Pancreas (tissue), 10 donors: Measurements from ENCODE around the gene ODF4. TPM values are rescaled to one million over a fixed set of nuclear protein-coding genes. Genes with fewer than 3 reads are reported as not detected.
"Not testable (repeated sequence)": the region's sequence is repeated elsewhere in the genome, so short reads cannot be mapped to it uniquely, and the experiment has no call there.

Experiments used
- ATAC-seq, 4 donors: fragments of 200-7000 bp; cut with Tn5 transposase; one replicate each; pipeline versions ENCODE4 v1.8.0 to v1.9.1; 2020; ENCODE audit warnings: mild to moderate bottlenecking in 4 of 4, moderate library complexity in 4 of 4
- DNase-seq, 6 donors: peaks; one replicate each; pipeline ENCODE4 v3.0.0-alpha.2; 2020
- FAIRE-seq: peaks from 2 replicates; lab custom pipeline; 2012; peaks lifted over from hg19 to GRCh38; lab: Jason Lieb, UNC
- H3K27ac ChIP-seq, 4 donors: fragments of 200-600 bp; sonication (generic); 1 replicate in 3 of 4; 2 replicates in 1 of 4; pipeline versions ENCODE4 v1.5.0 to v1.8.0; 2020
- H3K27me3 ChIP-seq, 4 donors: fragments of 200-600 bp; one replicate each; pipeline ENCODE4 v1.8.0; 2021
- H3K36me3 ChIP-seq, 3 donors: fragments of 200-600 bp; sonication (generic) in 1 of 3; one replicate each; pipeline versions ENCODE4 v1.5.0 to v1.8.0; 2020 to 2021
- H3K4me1 ChIP-seq, 3 donors: fragments of 200-600 bp; one replicate each; pipeline ENCODE4 v1.8.0; 2021
- H3K4me3 ChIP-seq, 4 donors: fragments of 200-600 bp; sonication (generic) in 2 of 4; one replicate each; pipeline versions ENCODE4 v1.5.0 to v1.8.0; 2020 to 2021
- H3K9me3 ChIP-seq, 4 donors: fragments of 200-600 bp; one replicate each; pipeline ENCODE4 v1.8.0; 2021
- WGBS, 2 donors: extraction: QIAGEN DNeasy Blood & Tissue Kit; methylation state at CpG; one replicate each; pipeline ENCODE4 v1.1.7; 2013; 5-methylcytosine and 5-hydroxymethylcytosine counted together
- intact Hi-C, 3 donors: fragments of 100-400 bp; cut with DNase I; formaldehyde crosslinking; loops; one replicate each; pipeline versions ENCODE4 v1.11.1 to v1.14.2; 2022
- polyA plus RNA-seq, 2 donors: library from polyadenylated mRNA; stranded (reverse); fragments of 200-250 nt; gene quantifications; one replicate each; pipeline ENCODE4 v1.2.3, GENCODE V29; 2013
- total RNA-seq, 6 donors: library from RNA; stranded (reverse); fragmentation: NEBNext Ultra II Directional in 4 of 6; extraction: Animal tissue kit (Norgen Biotek cat#: 25700) in 4 of 6; gene quantifications; one replicate each; pipeline versions ENCODE4 v1.2.1 to v1.2.4, GENCODE V29; 2021 to 2023
- TF ChIP-seq, protein P1 (sequence below), 4 donors: fragments of 200-600 bp; sonication (generic) in 3 of 4; IDR thresholded peaks; one replicate each; pipeline versions ENCODE4 v1.5.0 to v1.8.0; 2021; ENCODE audit warnings: antibody characterized with exemption in 4 of 4
- donor health status: healthy with polysubstance abuse.
- donor health status: DM: no; HTN: no; CAD: no; lungs with moderate emphysema.
- donor health status: DM: no; HTN: no; CAD: no.
- donor health status: control.
- donor health status: control.
- donor health status: Bipolar disorder and iron deficiency.
- donor health status: DM: yes; HTN: yes; CAD: no.
- donor health status: DM: no; HTN: no; CAD: no.
- donor health status: DM: no; HTN: no; CAD: no.
- donor health status: DM: yes; HTN: yes; CAD: no.

Gene ODF4
- total and polyA plus RNA-seq, 8 donors = not detected

GRCh38 chr17:8391711-8392110 lies 52.1 kb downstream of the ODF4 start:
- 21 to 28% methylated on average over 9 of the region's 9 CpGs for WGBS, 2 donors
- H3K4me1 ChIP-seq = no peaks in the 10 kb centered on the region
- TF ChIP-seq, protein P1, sequence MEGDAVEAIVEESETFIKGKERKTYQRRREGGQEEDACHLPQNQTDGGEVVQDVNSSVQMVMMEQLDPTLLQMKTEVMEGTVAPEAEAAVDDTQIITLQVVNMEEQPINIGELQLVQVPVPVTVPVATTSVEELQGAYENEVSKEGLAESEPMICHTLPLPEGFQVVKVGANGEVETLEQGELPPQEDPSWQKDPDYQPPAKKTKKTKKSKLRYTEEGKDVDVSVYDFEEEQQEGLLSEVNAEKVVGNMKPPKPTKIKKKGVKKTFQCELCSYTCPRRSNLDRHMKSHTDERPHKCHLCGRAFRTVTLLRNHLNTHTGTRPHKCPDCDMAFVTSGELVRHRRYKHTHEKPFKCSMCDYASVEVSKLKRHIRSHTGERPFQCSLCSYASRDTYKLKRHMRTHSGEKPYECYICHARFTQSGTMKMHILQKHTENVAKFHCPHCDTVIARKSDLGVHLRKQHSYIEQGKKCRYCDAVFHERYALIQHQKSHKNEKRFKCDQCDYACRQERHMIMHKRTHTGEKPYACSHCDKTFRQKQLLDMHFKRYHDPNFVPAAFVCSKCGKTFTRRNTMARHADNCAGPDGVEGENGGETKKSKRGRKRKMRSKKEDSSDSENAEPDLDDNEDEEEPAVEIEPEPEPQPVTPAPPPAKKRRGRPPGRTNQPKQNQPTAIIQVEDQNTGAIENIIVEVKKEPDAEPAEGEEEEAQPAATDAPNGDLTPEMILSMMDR (IDR thresholded peaks at IDR 0.05) = no peak
- H3K4me3 ChIP-seq = no peak overlapping the region
- H3K36me3 ChIP-seq = no peaks in the 10 kb centered on the region
- H3K9me3 ChIP-seq = no peaks in the 10 kb centered on the region
- FAIRE-seq = no peak
- DNase-seq = no peak
- H3K27me3 ChIP-seq = no peaks in the 10 kb centered on the region
- intact Hi-C loops = no loop called here
- no peak for ATAC-seq
- no peak overlapping the region for H3K27ac ChIP-seq

DNA sequence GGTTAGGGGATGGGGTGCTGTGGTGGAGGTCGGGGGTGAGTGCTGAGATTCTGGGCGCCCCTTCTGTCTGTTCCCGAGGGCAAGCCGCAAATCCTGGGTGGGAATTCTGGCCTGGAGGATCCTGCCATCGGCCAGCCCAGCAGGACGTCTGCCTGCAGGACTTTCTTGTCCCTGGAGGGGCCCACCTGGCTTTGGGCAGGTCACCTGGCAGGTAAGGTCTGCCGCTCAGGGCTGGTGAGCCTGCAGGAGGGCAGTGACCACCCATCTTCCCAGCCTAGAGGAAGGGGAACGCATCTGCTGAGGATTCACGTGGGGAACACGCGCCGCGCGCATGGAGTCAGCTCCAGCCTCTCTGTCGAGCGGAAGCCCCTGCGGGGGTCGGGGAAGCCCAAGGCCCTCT lies 52.6 kb downstream of the ODF4 start:
- H3K4me3 ChIP-seq = no peak overlapping the region
- intact Hi-C loops = no loop called here
- FAIRE-seq = no peak
- no peak for ATAC-seq
- no peak overlapping the region for H3K27ac ChIP-seq
- TF ChIP-seq, protein P1 (IDR thresholded peaks at IDR 0.05) = no peak
- no peaks in the 10 kb centered on the region for H3K36me3 ChIP-seq
- H3K4me1 ChIP-seq = no peaks in the 10 kb centered on the region
- no peak for DNase-seq
- no peaks in the 10 kb centered on the region for H3K27me3 ChIP-seq
- no peaks in the 10 kb centered on the region for H3K9me3 ChIP-seq
- 46 to 59% methylated on average over 16 to 18 of the region's 18 CpGs for WGBS, 2 donors

DNA sequence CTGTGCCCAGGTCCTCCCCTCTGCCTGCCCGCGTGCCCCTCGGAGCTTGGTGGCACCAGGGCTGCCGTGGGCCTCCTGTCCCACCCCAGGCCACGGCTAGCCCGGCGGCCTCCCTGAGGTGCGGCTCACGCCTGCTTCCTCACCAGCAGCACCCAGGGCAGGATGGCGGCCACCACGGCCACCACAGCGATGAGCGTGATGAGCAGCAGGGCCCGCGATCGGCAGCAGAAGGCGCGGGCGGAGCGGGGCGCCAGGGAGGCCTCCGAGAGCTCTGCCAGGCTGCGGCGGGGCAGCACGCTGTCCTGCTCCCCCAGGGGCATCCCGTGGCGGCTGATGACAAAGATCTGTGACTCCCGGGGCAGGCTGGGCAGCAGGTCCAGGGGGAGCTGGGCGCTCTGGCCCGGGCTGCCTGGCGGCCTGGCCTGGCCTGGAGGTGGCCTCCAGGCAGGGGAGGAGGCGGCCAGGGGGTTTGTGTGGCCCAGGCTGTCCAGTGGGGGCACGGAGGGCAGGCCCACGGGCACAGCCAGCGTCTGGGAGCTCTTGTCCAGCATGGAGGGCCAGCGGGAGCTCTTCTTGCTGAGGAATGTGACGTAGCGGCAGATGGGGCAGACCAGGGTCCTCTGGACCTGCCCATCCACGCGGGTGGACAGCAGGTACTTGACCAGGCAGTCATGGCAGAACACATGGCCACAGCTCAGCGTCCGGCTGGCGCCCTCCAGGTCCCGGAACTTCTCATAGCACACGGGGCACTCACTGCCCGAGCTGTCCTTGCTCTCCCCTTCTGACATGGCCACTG lies 53.2 kb downstream of the ODF4 start:
- TF ChIP-seq, protein P1 (IDR thresholded peaks at IDR 0.05) = no peak
- Histone ChIP-seq H3K9me3 (no peaks in the 10 kb centered on the region), H3K27me3 (no peaks in the 10 kb centered on the region), H3K27ac (no peak overlapping the region), H3K4me1 (no peaks in the 10 kb centered on the region), H3K4me3 (no peak overlapping the region), H3K36me3 (no peaks in the 10 kb centered on the region)
- intact Hi-C loops = no loop called here
- ATAC-seq (no peak), FAIRE-seq (no peak), DNase-seq (peak in 1 of 6 donors; percentile 65)
- 74 to 84% methylated on average over 30 to 46 of the region's 46 CpGs for WGBS, 2 donors

DNA sequence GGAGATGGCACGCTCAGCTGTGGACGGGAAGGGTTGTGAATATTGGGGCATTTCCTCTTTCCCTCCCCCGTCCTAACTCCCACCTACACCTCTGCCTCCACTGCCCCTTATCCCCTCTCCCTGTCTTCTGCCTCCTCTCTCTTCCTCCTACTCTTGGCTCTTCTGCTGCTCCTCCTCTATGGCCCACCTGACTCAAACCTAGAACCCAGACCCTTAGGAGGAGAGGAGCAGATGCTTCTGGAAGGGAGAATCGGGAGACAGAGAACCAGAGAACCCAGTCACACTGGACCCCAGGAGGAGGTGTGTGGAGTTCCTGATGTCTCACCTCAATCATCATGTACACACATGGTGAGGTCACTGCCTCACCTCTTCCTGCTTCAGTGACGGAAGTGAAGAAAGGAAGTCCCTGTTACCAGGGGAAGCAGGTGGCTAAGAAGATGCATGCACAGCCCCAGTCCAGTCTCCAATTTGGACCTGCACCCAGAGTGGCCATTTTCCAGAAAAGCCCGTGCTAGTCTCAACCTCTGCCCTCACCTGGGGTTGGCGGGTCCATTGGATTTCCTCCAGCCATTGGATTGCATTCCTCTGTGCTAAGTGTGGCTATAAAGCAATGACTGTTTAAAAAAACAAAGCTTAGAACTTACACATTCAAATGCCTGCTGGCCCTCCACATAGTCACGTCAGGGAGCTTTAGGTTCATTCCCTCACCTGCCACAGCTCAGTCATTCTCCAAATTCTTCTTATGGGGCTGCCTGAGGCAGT lies 54.0 kb downstream of the ODF4 start:
- Histone ChIP-seq H3K4me1 (no peaks in the 10 kb centered on the region), H3K9me3 (no peaks in the 10 kb centered on the region), H3K36me3 (no peaks in the 10 kb centered on the region), H3K27me3 (peaks cover 0 to under 1% (median 0%) of the 10 kb centered on the region in 4 donors), H3K27ac (no peak overlapping the region), H3K4me3 (no peak overlapping the region)
- WGBS, 2 donors = 48 to 49% methylated on average over 8 of the region's 8 CpGs
- FAIRE-seq (no peak), ATAC-seq (peak in 3 of 4 donors; percentile 31 to 54 (median 44)), DNase-seq (no peak)
- TF ChIP-seq, protein P1 (IDR thresholded peaks at IDR 0.05) = no peak
- intact Hi-C loops = no loop called here

GRCh38 chr17:8394497-8394896 lies 54.9 kb downstream of the ODF4 start:
- intact Hi-C loops, DNase-seq, H3K27ac ChIP-seq, H3K4me1 ChIP-seq, H3K4me3 ChIP-seq, H3K27me3 ChIP-seq, H3K36me3 ChIP-seq, ATAC-seq, FAIRE-seq, H3K9me3 ChIP-seq: not testable (repeated sequence)
- WGBS, 2 donors = 75 to 82% methylated on average over 9 of the region's 9 CpGs

Other genes starting within 250 kb of the ODF4 start
- not detected for gene ALOXE3, start 221.3 kb upstream of the ODF4 start, total RNA-seq
- under 1 TPM in 1 of 2 donors, not detected in 1; 0.35 TPM for gene ALOXE3, start 221.3 kb upstream of the ODF4 start, polyA plus RNA-seq
- not detected for gene HES7, start 215.7 kb upstream of the ODF4 start, total RNA-seq
- gene HES7, start 215.7 kb upstream of the ODF4 start, polyA plus RNA-seq = under 1 TPM; 0.08 to 0.16 TPM
- gene PER1, start 187.4 kb upstream of the ODF4 start, total RNA-seq = 100 to 1,000 TPM in 2 of 6 donors, 10 to 100 TPM in 4; 17.5 to 105 (median 67.6) TPM
- gene PER1, start 187.4 kb upstream of the ODF4 start, polyA plus RNA-seq = 100 to 1,000 TPM; 107 to 158 TPM
- 10 to 100 TPM; 19.5 to 35.7 (median 29.6) TPM for gene VAMP2, start 176.9 kb upstream of the ODF4 start, total RNA-seq
- gene VAMP2, start 176.9 kb upstream of the ODF4 start, polyA plus RNA-seq = 10 to 100 TPM; 29.8 to 82.0 TPM
- 10 to 100 TPM in 1 of 6 donors, 1 to 10 TPM in 5; 5.2 to 10.2 (median 6.3) TPM for gene TMEM107, start 163.5 kb upstream of the ODF4 start, total RNA-seq
- 10 to 100 TPM in 1 of 2 donors, 1 to 10 TPM in 1; 5.7 to 11.1 TPM for gene TMEM107, start 163.5 kb upstream of the ODF4 start, polyA plus RNA-seq
- 10 to 100 TPM in 1 of 6 donors, 1 to 10 TPM in 5; 4.9 to 10.4 (median 6.9) TPM for gene BORCS6, start 149.7 kb upstream of the ODF4 start, total RNA-seq
- gene BORCS6, start 149.7 kb upstream of the ODF4 start, polyA plus RNA-seq = 1 to 10 TPM; 4.5 to 6.1 TPM
- 1 to 10 TPM in 1 of 6 donors, under 1 TPM in 2, not detected in 3; 0.47 to 2.0 (median 0.95) TPM for gene AURKB, start 129.3 kb upstream of the ODF4 start, total RNA-seq
- under 1 TPM; 0.40 to 0.72 TPM for gene AURKB, start 129.3 kb upstream of the ODF4 start, polyA plus RNA-seq
- gene CTC1, start 91.8 kb upstream of the ODF4 start, total RNA-seq = 10 to 100 TPM; 15.4 to 40.8 (median 17.3) TPM
- gene CTC1, start 91.8 kb upstream of the ODF4 start, polyA plus RNA-seq = 10 to 100 TPM; 22.6 to 42.6 TPM
- 10 to 100 TPM; 11.5 to 21.4 (median 18.7) TPM for gene PFAS, start 90.6 kb upstream of the ODF4 start, total RNA-seq
- gene PFAS, start 90.6 kb upstream of the ODF4 start, polyA plus RNA-seq = 10 to 100 TPM; 11.7 to 21.1 TPM
- gene RANGRF, start 51.2 kb upstream of the ODF4 start, total RNA-seq = 10 to 100 TPM in 1 of 6 donors, 1 to 10 TPM in 5; 2.8 to 14.5 (median 6.6) TPM
- 10 to 100 TPM; 14.0 to 27.4 TPM for gene RANGRF, start 51.2 kb upstream of the ODF4 start, polyA plus RNA-seq
- gene SLC25A35, start 44.4 kb upstream of the ODF4 start, total RNA-seq = 10 to 100 TPM in 1 of 6 donors, 1 to 10 TPM in 5; 1.1 to 12.2 (median 2.7) TPM
- gene SLC25A35, start 44.4 kb upstream of the ODF4 start, polyA plus RNA-seq = 1 to 10 TPM; 7.3 to 9.5 TPM
- gene ARHGEF15, start 29.6 kb upstream of the ODF4 start, total RNA-seq = 1 to 10 TPM; 1.7 to 3.2 (median 2.0) TPM
- gene ARHGEF15, start 29.6 kb upstream of the ODF4 start, polyA plus RNA-seq = 10 to 100 TPM; 12.4 to 23.9 TPM
- gene RPL26, start 43.4 kb downstream of the ODF4 start, total RNA-seq = 1,000 to 10,000 TPM in 3 of 6 donors, 100 to 1,000 TPM in 3; 608 to 1,143 (median 994) TPM
- gene RPL26, start 43.4 kb downstream of the ODF4 start, polyA plus RNA-seq = 1,000 to 10,000 TPM; 1,120 to 1,890 TPM
- not detected for gene RNF222, start 58.0 kb downstream of the ODF4 start, total RNA-seq
- not detected for gene RNF222, start 58.0 kb downstream of the ODF4 start, polyA plus RNA-seq
- 10 to 100 TPM; 19.2 to 28.8 (median 21.1) TPM for gene NDEL1, start 96.0 kb downstream of the ODF4 start, total RNA-seq
- gene NDEL1, start 96.0 kb downstream of the ODF4 start, polyA plus RNA-seq = 10 to 100 TPM; 14.4 to 21.8 TPM